ENCODE results near the gene MEOX1.
"Not testable (repeated sequence)": the region's sequence is repeated elsewhere in the genome, so short reads cannot be mapped to it uniquely, and the experiment has no call there.

The MEOX1 gene
- 0.35 to 5.9 reads per million in 2 experiments for total RNA-seq

DNA sequence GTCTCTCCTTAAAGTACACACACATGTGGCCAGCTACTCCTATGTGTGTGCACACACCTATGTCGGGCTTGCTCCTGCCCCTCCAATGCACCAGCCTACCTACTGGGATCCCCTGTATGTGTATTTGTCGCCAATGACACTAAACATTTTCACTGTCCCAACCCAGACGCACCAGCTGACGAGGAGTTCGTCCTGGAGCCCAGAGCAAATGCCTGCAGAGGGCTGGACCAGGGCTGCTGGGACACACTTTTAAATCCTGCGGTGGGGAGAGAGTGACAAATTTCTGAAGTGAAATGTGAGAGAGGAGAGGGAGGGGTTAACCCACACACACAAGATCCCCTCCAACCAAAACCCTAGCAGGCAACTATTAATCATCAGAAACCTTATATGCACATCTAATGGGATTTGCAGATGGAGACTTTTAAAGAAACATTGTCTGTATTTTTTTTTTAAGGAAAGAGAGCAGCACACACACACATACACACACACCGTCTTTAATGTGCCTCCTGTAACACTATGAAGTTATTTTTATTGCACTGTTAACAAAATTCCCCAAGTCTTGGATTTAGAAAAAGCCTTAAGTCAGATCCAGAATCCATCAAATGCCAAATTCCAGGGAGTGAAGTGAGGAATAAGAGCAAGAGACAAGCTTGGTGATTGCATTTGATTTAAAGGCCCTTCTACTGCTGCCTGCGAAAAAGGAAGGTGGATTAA is at the start of gene MEOX1:
Gene MEOX1 (minus strand): TSS at position 224 of the 714 bp plus-strand sequence. CDS start 388 bp downstream, outside the sequence.
- no peak for DNase-seq (ENCODE audit: low read depth)

DNA sequence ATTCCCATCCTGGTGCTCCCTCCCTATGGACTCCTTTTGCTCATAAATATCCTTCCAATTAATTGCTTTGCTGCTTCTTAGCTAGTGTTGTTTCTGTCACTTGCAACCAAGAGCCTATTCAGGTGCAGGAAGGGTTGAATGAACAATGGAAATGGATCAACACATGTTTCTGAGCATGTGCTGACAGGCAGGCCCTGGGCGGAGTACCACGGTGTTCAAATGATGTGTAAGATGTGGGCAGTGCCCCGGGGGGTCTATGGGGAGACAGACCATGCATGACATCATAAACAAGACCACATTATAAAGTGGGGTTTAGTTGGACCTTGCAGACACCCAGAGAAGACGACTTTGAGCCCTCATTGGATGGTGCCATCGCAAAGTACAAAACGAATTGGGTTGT is 48.4 kb upstream of the MEOX1 start:
- no peak for DNase-seq (ENCODE audit: low read depth)

DNA sequence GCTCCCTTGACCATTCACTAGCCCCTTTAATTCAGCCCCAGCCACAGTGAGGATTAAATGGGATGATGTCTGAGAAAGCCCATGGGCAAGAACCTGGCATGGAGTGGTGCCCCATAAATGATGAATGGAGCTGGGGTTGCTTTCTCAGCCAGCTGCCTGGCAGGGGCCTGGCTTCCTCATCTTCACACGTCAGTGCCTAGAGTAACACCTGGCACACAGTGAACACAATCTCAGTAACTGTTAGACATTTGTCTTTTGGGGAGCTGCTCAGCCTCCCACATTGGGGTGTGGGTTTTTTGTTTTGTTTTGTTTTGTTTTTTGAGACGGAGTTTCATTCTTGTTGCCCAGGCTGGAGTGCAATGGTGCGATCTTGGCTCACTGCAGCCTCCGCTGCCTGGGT is 47.5 kb upstream of the MEOX1 start:
- DNase-seq (ENCODE audit: low read depth) = no peak

DNA sequence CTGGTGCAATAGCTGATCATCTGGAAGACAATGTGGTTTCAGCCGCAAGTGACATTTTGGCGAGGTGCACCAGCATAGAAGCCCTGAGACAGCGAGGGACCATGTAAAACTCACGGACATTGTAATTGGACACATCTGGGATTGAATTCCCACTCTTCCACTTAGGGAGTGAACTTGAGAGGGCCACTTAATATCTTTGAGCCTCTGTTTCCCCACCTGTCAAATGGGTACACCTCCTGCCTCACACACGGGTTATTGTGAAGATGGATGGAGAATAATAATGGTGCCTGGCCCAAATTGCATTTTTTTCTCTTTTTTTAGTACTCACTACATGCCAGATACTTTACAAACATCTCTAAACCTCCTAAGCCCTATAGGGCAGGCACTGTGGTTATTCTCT is 45.5 kb upstream of the MEOX1 start:
- DNase-seq (ENCODE audit: low read depth) = no peak

DNA sequence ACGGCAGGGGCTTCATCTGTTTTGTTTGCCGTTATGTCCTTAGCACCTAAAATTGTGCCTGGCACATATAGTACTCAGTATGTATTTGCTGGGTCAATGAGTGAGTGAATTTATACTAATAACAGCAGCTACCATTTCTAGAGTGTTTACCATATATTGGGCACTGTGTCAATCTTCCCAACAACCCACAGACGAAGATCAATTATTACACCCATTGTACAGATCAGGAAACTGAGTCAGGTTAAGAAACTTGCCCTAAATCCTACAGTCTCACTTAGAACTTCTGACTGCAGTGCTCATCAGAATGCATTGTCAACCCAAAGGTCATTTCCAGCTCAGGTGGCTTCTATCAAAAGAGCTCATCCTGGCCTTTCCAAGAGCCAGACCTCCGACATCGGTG is 44.5 kb upstream of the MEOX1 start:
- no peak for DNase-seq (ENCODE audit: low read depth)

DNA sequence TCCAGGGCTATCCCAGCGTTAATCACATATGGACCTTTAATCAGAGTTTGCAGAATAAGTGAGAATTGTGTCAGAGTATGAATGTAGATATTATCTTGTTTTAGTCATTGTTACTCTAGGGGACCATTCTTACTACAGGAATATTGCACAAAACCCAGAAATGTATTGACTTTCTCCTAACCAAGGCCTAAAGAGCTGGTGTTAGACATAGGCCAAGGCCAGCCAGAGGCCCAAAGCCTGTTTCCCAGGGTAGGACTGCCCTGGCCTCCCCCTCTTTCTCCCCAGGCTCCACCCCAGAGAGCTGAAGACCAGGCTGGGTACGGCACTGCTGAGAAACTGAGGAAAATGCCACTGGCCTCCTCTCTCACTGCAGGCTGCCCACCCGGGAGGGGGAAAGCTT is 41.9 kb upstream of the MEOX1 start:
- no peak for DNase-seq (ENCODE audit: low read depth)

DNA sequence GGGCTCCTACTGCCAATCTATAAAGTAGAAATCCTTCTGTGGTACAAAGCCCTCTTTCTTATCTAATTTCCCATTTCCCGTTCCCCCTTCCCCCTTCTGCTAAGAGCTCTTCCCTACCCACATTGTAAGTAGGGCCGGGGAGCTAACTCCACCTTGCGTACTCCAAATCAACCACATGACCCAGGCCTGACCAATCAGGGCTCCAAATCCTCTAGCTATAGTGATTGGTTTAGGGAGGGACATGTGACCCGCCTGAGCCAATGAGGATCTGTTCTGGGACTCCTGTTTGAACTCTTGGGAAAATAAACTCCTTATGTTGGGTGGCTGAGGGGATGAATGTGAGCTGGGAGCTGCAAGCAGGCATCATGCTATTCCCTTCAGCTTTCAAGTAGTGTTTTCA is 40.9 kb upstream of the MEOX1 start:
- no peak for DNase-seq (ENCODE audit: low read depth)

DNA sequence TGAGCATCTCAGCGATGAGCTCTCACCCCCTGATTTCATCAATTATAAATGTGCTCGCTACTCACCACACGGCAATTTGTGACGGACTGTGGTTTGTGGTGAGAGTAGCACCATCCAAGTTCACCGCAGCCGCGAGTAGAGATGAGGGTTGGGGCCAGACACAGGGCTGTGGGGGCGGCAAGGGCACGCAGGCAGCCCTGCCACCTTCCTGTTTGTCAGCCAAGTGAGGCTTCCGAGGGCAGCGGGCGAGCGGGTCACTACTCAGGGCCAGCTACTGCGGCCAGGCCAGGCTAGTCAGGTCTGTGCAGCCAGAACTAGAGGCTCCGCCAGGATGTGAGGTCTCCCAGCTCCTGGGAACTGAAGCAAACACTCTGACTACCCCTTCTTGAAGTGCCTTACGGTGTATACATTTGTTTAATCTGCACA is 39.6 kb upstream of the MEOX1 start:
- DNase-seq (ENCODE audit: low read depth) = no peak

DNA sequence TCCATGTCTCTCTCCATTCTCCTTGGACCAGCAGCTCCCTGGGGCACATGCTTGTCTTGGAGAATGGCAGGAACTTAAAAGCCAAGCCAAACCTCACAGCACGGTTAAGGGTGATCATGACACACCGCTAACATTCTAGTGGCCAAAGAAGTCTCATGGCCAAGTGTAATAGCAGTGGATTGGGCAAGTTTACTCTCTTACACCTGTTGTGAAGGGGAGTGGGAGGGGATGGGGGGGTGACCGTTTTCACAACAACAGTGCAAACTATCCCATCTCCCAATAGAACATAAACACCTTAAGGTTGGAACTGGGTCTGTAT is 37.7 kb upstream of the MEOX1 start:
- no peak for DNase-seq (ENCODE audit: low read depth)

DNA sequence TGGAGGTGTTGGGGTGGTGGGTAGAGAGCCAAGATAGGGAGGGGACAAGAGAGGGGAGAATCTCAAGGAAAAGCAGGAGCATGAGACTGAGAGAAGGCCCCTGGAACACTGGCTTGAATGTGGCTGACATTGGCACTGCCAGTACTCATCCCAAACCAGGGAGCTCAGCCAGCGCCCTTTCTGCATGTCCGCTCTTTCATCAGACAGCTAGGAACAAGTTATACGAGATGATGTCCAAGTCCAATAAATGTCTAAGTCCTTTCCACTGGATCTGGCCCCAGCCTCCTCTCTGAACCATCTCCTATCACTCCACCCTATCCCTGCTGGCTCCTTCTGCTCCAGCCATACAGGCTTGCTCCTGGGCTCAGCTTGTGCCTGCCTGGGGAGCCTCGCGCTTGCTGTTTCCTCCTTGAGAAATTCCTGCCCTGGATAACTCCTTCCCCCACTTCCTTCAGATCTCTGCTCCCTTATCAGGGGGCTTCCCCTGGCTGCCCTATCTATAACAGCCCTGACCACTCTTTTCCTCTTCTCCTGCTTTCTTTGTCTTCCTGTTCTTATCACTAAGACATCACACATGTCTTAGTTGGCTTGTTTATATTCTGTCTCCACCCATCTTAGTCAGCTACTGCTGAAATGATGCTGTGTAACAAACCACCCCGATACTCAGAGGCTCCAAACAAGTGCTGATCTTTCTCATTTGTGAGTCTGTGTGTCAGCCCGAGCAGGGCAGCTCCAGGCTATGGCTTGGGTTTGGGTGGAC is 37.1 kb upstream of the MEOX1 start:
- DNase-seq (ENCODE audit: low read depth) = no peak

DNA sequence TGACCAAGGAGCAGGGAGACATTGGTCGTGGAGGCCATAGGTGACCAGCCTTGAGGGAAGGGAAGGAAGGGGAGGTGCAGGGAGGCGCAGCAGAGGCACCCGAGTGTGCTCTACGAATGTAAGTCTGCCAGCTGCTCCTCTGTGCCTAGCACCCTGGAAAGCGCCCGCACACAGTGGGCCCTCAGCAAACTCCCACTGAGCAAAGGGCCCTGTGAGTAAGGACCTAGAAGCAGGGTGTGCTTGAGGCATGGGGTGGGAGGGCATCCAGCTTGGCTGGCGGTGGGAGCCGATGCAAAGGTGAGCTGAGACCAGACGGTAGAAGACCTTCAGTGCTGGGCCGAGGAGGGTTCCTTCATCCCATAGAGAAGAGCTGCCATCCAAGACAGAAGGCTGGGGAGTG is 36.2 kb upstream of the MEOX1 start:
- DNase-seq (ENCODE audit: low read depth) = no peak

DNA sequence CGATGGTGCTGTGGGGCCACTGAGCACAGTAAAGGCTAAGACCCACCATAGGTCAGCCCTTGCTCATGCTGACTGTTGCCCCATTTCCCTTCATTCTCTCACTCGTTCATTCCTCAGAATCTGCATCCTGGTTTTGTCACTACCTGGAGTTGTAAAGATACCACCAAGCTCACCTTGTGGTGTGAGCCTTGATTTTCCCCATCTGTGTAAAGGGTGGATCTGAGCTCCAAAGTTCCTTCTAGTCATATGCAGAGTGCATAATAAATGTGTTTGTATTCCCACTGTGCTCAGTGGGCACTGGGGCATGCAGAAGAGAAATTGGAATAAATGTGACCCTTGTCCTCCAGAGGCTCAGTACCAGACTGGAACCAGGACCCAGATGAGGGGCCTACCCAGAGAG is 35.2 kb upstream of the MEOX1 start:
- no peak for DNase-seq (ENCODE audit: low read depth)

DNA sequence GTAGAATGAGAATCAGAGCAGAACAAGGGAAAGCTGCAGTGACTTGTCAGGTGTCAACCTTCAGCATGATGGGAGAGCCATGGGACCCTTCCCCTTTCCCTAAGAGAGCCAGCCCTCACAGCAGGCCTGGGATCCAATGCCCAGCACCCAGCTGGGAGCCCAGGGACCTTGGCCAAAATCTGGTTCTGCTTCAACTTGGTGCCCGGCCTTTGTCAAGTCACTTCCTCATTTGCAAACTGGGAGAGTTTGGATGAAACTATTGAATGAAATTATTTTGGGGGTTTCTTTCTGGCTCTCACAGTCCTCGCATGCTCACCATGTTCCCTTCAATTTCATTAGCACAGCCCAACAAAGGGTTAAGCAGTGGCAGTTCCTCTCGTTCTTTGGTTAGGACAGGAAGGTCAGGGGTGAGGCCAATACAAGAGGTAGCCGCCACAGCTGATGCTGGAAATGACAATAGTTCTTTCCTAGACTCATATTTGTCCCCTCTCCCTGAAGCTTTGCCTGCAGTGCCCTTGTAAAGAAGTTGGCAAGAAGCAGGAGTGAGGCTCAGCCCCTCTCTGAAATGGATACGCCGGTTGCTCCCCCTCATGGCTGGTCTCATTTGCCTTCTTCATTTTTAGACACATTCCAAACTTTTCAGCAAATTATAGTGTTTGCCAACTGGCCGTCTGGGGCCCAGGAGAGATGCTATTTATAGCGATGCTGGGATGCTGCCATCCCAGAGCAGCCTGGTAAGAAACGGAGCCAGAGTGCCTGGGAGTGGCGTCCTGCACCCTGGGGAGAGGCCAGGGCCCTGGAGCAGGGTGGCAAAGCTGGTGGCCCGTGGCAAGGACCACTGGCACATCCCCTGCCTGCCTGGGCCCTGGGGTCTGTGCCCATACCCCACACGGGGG is 34.5 kb upstream of the MEOX1 start:
- no peak for DNase-seq (ENCODE audit: low read depth)

DNA sequence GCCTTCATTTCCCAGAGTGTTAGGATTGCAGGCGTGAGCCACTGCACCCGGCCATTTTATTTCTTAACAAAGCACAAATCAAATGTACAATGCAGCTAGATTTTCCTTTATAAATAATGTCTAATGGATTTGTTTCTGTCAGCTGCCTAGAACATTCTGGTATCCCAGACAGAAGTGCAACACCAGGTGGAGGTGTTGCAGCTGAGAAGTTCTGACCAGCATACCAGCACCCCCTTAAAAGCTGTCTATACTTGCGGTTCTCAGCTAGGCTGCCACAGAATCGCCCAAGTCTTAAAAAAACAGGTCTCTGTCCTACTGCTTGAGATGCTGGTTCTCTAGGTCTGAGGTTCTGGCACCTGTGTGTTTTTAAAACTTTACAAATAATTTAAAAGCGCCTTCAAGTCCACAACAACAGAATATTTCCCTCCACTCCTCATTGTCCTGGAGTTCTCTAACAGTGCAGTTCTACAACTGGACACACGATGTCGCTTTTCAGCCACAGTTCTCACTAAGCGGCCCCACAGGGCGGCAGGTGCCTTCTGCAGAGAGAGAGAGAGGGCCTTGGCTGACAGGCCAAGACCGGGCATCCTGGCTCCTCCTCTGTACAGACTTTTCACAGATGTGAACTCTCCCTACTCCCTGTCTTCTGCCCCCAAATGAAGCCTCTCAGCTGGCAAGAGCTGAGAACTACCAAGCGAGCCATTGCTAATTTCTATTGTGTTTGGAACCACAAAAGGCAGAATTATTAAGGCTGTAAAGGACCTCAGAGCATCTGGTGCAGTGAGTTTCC is 32.6 kb upstream of the MEOX1 start:
- DNase-seq (ENCODE audit: low read depth) = peak; percentile 68

DNA sequence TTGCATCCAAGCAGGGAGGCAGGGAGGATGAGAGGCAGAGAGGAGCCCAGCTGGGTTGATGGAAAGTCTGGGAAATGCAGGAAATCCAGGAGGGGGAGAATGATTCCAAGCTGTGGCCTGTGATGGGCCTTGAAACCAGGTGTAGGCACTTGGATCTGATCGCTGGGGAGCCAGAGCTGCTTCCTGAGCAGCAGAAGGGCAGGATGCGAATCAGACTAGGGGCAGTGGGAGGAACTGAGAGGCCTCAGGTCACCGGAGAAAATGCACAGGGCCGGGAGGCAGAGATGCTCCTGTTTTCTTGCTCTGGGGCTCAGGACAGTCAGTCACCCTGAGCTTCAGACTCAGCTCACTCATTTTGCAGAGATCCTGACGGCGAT is 29.6 kb upstream of the MEOX1 start:
- no peak for DNase-seq (ENCODE audit: low read depth)

DNA sequence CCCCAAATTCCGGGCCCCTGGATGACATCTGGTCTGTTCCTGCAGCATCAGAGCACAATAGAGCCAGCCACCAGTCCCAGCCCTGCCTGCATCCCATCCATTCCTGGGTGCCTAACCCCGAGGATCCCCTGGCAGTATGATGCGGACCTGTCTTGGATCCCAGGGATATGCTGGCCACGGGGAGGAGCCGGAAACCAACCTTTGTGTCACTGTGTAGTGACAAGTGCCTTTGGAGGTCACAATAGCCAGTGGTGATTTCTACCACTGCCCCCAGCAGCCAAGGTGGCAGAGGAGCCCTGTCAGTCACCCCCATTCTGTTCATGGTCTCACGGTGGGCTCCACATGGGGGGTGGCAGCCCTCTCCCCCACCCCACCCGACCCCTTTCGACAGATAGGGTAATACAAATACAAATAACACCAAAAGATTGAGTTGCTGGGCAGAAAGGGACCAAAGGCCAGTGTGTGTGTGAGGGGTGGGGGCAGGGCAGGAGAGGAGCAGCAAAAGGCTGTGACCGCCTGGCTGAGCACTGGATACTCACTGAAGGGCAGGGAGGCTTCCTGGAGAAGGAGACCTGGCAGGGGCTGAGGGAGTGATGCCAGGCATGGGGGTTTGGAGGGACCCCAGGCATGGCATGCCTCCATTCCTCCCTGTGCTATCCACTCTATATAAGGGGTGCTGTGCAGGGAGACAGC is 29.0 kb upstream of the MEOX1 start:
- no peak for DNase-seq (ENCODE audit: low read depth)

DNA sequence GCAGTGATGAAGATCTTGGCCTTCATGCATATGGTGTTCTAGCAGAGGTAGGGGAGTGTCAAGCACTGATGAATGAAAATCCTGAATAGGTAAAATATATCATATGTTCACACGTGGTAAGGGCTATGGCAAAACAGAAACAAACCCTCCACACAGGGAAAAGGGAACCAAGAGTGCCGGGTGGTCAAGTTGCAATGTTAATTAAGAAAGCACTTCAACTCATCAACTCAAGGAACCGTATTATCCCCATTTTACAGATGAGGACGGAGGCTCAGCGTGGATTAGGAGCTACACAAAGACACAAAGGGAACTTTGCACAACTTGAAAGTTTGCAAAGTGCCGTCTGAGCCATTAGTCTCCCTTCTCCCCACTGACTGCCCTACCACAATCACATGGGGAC is 28.1 kb upstream of the MEOX1 start:
- no peak for DNase-seq (ENCODE audit: low read depth)

DNA sequence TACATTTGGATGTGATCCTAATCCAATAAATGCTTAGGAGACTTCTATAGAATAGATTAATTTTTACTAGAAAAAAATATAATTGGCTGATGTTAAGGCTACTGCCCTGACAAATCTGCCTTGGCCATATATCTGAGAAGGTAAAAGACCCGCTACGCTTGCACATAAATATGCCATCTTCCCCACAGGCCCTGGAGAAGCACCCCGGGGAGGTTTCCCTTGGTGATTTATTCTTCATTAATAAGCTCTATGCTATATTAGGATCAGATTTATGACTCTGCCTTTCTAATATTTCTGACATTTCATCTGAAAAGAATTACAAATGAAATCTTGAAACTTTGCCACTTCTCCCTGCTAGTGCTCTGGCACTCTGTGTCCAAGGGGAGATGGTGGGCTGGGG is 27.4 kb upstream of the MEOX1 start:
- DNase-seq (ENCODE audit: low read depth) = no peak

DNA sequence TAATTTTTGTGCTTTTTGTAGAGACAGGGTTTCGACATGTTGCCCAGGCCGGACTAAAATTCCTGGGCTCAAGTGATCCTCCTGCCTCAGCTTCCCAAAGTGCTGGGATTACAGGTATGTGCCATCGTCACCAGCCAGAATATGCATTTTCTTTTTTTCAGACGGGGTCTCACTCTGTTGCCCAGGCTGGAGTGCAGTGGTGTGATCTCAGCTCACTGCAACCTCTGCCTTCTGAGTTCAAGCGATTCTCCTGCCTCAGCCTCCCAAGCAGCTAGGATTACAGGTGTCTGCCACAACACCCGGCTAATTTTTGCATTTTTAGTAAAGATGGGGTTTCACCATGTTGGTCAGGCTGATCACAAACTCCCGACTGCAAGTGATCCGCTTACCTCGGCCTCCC is 25.2 kb upstream of the MEOX1 start:
- not testable (repeated sequence) for DNase-seq (ENCODE audit: low read depth)

DNA sequence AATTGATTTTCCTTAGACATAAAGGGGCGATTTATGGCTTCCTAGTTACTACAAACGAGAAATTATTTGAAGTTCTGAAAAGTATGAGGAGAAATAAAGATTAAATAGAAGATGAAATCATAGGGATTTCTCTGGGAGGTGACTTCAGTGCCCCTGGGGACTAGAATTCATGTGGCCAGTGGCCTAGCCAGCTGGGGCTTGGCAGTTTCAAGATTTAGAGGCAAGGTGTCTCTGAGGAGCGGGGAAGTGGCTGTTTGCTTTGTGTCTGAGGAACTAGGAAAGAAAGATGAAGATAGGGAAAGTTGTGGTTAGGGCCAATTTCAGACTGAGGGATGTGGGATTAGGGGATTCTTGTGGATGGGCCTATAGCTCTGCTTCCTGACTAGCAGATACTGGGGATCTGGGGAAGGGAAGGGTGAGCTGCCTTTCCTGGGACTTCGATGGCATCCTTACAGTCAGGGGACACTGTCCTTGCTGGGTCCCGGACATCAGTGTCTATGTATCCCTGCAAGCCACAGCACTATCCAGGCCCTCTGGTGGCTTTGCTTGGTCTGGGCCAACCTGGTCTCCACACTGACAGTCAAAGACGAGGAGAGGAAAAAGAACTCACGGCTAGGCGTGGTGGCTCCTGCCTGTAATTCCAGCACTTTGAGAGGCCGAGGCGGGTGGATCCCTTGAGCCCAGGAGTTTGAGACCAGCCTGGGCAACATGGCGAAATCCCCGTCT is 22.4 kb upstream of the MEOX1 start:
- DNase-seq (ENCODE audit: low read depth) = no peak

DNA sequence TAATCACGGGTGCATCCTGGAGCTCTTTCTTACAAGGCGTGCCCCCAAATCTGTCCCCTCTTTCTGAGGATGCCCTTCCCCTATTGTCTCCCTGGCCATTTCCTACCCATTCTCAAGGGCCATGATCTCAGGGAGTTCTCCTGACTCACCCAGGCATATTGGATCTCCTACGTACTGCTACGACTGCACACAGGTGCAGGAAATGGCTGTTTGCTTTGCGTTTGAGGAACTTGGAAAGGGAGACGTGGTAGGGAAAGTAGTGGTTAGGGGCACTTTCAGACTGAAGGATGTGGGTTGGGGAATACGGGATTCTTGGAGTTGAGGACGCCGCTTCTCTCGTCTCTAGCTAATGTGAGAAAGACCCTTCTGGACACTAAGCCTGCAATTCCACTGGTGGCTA is 18.7 kb upstream of the MEOX1 start:
- DNase-seq (ENCODE audit: low read depth) = no peak
